ENCODE data around the gene PIK3CD.
"Not testable (repeated sequence)": the region's sequence is repeated elsewhere in the genome, so short reads cannot be mapped to it uniquely, and the experiment has no call there.

- TF ChIP-seq EZH2 (IDR thresholded peaks at IDR 0.05; ENCODE audit: low read depth); CTCF (conservative IDR thresholded peaks at IDR 0.05): not testable (repeated sequence)
Observed at GRCh38 chr1:9712767-9713166, 61.2 kb downstream of the PIK3CD start.

All from PC-9 (cell line).